HCT116 (cell line): ENCODE measurements around the gene PTPRF. TPM values are rescaled to one million over a fixed set of nuclear protein-coding genes. Genes with fewer than 3 reads are reported as not detected.

ENCODE experiments used
- ATAC-seq: fragments of 200-7000 bp; cut with Tn5 transposase; 2 replicates; pipeline ENCODE4 v1.9.1; 2020; ENCODE audit warnings: mild to moderate bottlenecking, moderate library complexity
- BruUV-seq: library from RNA; stranded (reverse); fragments of 400-500 nt; replicated peaks from 2 replicates; lab custom pipeline; 2021; lab: Mats Ljungman, UMichigan
- CTCF ChIA-PET: fragments of 300-600 bp; sonication (Branson Sonifier 250); formaldehyde crosslinking; loops from one replicate; lab custom pipeline; 2021; ENCODE audit warnings: antibody characterized with exemption; lab: Charles Lee
- POLR2A ChIA-PET: fragments of 300-600, 350-600 bp; sonication (Branson Sonifier 250); formaldehyde crosslinking; loops from one replicate; lab custom pipeline; 2021; ENCODE audit warnings: antibody characterized with exemption; lab: Charles Lee
- RAD21 ChIA-PET, 2 experiments: fragments of 300-600 bp; sonication (Branson Sonifier 250); formaldehyde crosslinking; loops; one replicate each; lab custom pipeline; 2023; ENCODE audit warnings: low total read pairs in 2 of 2; ENCODE audit not compliant: uncharacterized antibody in 2 of 2, unreplicated experiment in 2 of 2, low non-redundant PET in 1 of 2; lab: Charles Lee
- DNase-seq: peaks from one replicate; pipeline ENCODE4 v3.0.0-alpha.2; 2010; ENCODE audit warnings: low read depth, low spot score
- H2AFZ ChIP-seq: fragments of 200-600 bp; shearing (Covaris generic), sonication (generic); 2 replicates; pipeline ENCODE4 v1.6.1; 2017; ENCODE audit warnings: low read depth, mixed run types, mixed read lengths, antibody characterized with exemption, low read length; ENCODE audit not compliant: poor library complexity, severe bottlenecking
- H3K27ac ChIP-seq: 2 replicates; pipeline ENCODE4 v1.5.1; 2012; ENCODE audit warnings: low read depth, low read length
- H3K27me3 ChIP-seq: fragments of 200-600 bp; sonication (generic); 2 replicates; pipeline ENCODE4 v1.6.1; 2016; ENCODE audit warnings: mixed run types, low read length, mixed read lengths; ENCODE audit not compliant: insufficient read depth
- H3K36me3 ChIP-seq, 2 experiments: fragments of 200-500 bp in 1 of 2; fragments of 200-600 bp in 1 of 2; sonication (Bioruptor generic) in 1 of 2; sonication (generic) in 1 of 2; 2 replicates each; pipeline versions ENCODE4 v1.5.1 to v1.6.1; 2014 to 2016; ENCODE audit warnings: low read length in 2 of 2, inconsistent platforms in 1 of 2, mixed read lengths in 1 of 2, mixed run types in 1 of 2; ENCODE audit not compliant: insufficient read depth in 2 of 2, control insufficient read depth in 1 of 2
- H3K4me1 ChIP-seq, 2 experiments: fragments of 200-600 bp in 1 of 2; sonication (generic) in 1 of 2; 2 replicates each; pipeline versions ENCODE4 v1.5.1 to v1.6.1; 2012 to 2017; ENCODE audit warnings: low read length in 2 of 2, inconsistent platforms in 1 of 2, mild to moderate bottlenecking in 1 of 2, mixed read lengths in 1 of 2, mixed run types in 1 of 2, moderate library complexity in 1 of 2; ENCODE audit not compliant: insufficient read depth in 2 of 2, control insufficient read depth in 1 of 2
- H3K4me2 ChIP-seq: fragments of 200-600 bp; sonication (generic); 2 replicates; pipeline ENCODE4 v1.6.1; 2017; ENCODE audit warnings: mixed run types, low read length, mixed read lengths
- H3K4me3 ChIP-seq, 2 experiments: fragments of 200-600 bp in 1 of 2; sonication (generic) in 1 of 2; replicated peaks in 1 of 2; 2 replicates each; pipeline ENCODE4 v1.5.1; 2011 to 2016; ENCODE audit warnings: low read length in 2 of 2, control low read depth in 1 of 2, low read depth in 1 of 2, mild to moderate bottlenecking in 1 of 2, mixed read lengths in 1 of 2, mixed run types in 1 of 2
- H3K79me2 ChIP-seq: fragments of 200-600 bp; sonication (generic); 2 replicates; pipeline ENCODE4 v1.6.1; 2017; ENCODE audit warnings: mild to moderate bottlenecking, mixed run types, low read length, moderate library complexity, mixed read lengths; ENCODE audit not compliant: insufficient read depth
- H3K9ac ChIP-seq: fragments of 200-600 bp; sonication (generic); 2 replicates; pipeline ENCODE4 v1.6.1; 2016; ENCODE audit warnings: low read length, mixed read lengths
- H3K9me2 ChIP-seq: fragments of 200-600 bp; sonication (generic), shearing (Covaris generic); 2 replicates; pipeline ENCODE4 v1.6.1; 2017; ENCODE audit warnings: mixed run types, mild to moderate bottlenecking, moderate library complexity; ENCODE audit not compliant: insufficient read depth
- H3K9me3 ChIP-seq, 2 experiments: fragments of 200-500 bp in 1 of 2; fragments of 200-600 bp in 1 of 2; sonication (Bioruptor generic) in 1 of 2; sonication (generic) in 1 of 2; 2 replicates each; pipeline ENCODE4 v1.6.1; 2014 to 2017; ENCODE audit warnings: low read length in 2 of 2, mixed read lengths in 2 of 2, inconsistent platforms in 1 of 2, low read depth in 1 of 2, mild to moderate bottlenecking in 1 of 2, mixed run types in 1 of 2, moderate library complexity in 1 of 2; ENCODE audit not compliant: control insufficient read depth in 1 of 2, insufficient read depth in 1 of 2
- H4K20me1 ChIP-seq: fragments of 200-600 bp; sonication (generic), shearing (Covaris generic); 2 replicates; pipeline ENCODE4 v1.6.1; 2017; ENCODE audit warnings: mixed run types, mild to moderate bottlenecking, moderate library complexity; ENCODE audit not compliant: insufficient read depth
- EGR1 ChIP-seq: IDR thresholded peaks from 2 replicates; pipeline ENCODE4 v1.6.1; 2012; ENCODE audit warnings: low read depth
- EZH2phosphoT487 ChIP-seq: fragments of 200-600 bp; IDR thresholded peaks from 2 replicates; pipeline ENCODE4 v1.6.1; 2018; ENCODE audit warnings: antibody characterized with exemption, borderline replicate concordance
- TCF7L2 ChIP-seq: IDR thresholded peaks from 2 replicates; pipeline ENCODE4 v1.7.0; 2011; ENCODE audit warnings: borderline replicate concordance, inconsistent platforms; ENCODE audit not compliant: insufficient read depth, insufficient read length; ENCODE audit errors: extremely low read depth
- YY1 ChIP-seq: IDR thresholded peaks from 2 replicates; pipeline ENCODE4 v1.6.1; 2011; ENCODE audit warnings: low read length, low read depth, moderate library complexity, mild to moderate bottlenecking; ENCODE audit not compliant: insufficient replicate concordance; ENCODE audit errors: extremely low read depth
- ZFX ChIP-seq: fragments of 450-650 bp; IDR thresholded peaks from 2 replicates; pipeline ENCODE4 v1.6.1; 2017
- intact Hi-C: fragments of 100-400 bp; cut with micrococcal nuclease; formaldehyde crosslinking; loops from 2 replicates; pipeline ENCODE4 v1.10.0; 2022
- total RNA-seq: library from RNA; stranded (reverse); gene quantifications from one replicate; pipeline ENCODE4 v1.2.1, GENCODE V29; 2021; ENCODE audit not compliant: unreplicated experiment
- TF ChIP-seq, protein P1 (sequence below): IDR thresholded peaks from 2 replicates; pipeline ENCODE4 v1.6.1; 2012

PTPRF gene
- total RNA-seq, 1 experiment from 2014 or later, result 224 TPM

DNA sequence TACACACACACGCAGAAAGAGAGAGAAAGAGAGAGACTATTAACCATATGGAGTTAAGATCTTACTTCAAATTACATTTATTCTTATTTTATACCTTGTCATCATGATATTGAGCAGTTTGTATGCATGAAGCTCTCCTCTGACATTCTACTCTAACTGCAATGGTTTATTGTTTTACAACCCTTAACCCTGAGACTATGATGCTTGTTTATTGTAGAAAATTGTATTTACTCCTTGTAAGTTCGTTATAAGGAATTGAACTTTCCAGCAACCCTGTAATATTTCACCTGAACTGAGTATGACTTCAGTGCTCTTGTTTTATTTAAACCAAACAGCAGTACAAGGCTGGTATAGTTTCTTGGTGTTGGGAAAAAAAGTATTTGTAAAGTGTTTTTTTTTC is 18.6 kb upstream of the PTPRF start:
- H4K20me1 ChIP-seq, result no peaks in the 10 kb centered on the region
- intact Hi-C loops, result no loop called here
- no peak overlapping the region for H3K9ac ChIP-seq
- no peaks in the 10 kb centered on the region for H3K9me2 ChIP-seq
- BruUV-seq, result no TSS peak
- no peaks in the 10 kb centered on the region for H3K27me3 ChIP-seq
- no peaks in the 10 kb centered on the region for H3K36me3 ChIP-seq
- no peak overlapping the region for H3K27ac ChIP-seq
- no peak for ATAC-seq
- H3K4me1 ChIP-seq, result peaks cover 9 to 23% of the 10 kb centered on the region in 2 experiments; a peak in 3 of 4 replicates
- H3K4me2 ChIP-seq, result no peak overlapping the region
- DNase-seq, result no peak
- H3K4me3 ChIP-seq, result no peak overlapping the region
- H2AFZ ChIP-seq, result no peak overlapping the region
- ChIA-PET POLR2A (no interaction called here), CTCF (no interaction called here), RAD21 (no interaction called here)
- no peaks in the 10 kb centered on the region for H3K79me2 ChIP-seq
- no peak for TF ChIP-seq ZFX
- H3K9me3 ChIP-seq, result no peaks in the 10 kb centered on the region

DNA sequence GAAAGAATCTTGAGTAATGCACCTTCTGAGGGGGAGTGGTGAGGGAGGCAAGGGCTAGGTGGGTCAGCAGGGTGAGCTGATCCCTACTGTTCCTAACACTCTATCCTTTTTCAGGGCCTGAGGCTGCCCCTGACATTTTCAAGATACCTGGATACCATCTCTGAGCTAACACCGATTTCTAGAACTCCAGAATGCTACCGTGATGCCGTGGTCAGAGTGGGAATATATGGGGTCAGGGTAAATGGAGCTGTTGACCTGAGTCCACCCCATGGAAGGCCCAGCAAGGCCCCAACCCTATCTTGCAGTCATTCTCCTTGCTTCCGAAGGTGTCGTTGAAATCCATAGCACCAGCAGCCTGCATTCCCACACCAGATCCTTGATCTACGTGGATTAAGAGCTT is 18.0 kb upstream of the PTPRF start:
- H2AFZ ChIP-seq, result no peak overlapping the region
- H3K27ac ChIP-seq, result no peak overlapping the region
- H3K27me3 ChIP-seq, result no peaks in the 10 kb centered on the region
- RAD21 ChIA-PET, result no interaction called here
- H4K20me1 ChIP-seq, result no peaks in the 10 kb centered on the region
- TF ChIP-seq YY1, result no peak
- TF ChIP-seq, protein P1, sequence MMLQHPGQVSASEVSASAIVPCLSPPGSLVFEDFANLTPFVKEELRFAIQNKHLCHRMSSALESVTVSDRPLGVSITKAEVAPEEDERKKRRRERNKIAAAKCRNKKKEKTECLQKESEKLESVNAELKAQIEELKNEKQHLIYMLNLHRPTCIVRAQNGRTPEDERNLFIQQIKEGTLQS, result no peak
- no peak for TF ChIP-seq EGR1
- TF ChIP-seq EZH2phosphoT487, result no peak
- TF ChIP-seq TCF7L2, result no peak
- CTCF ChIA-PET, result no interaction called here
- POLR2A ChIA-PET, result no interaction called here
- H3K4me1 ChIP-seq, result peaks cover 9 to 23% of the 10 kb centered on the region in 2 experiments; a peak in 3 of 4 replicates
- no peaks in the 10 kb centered on the region for H3K36me3 ChIP-seq
- no TSS peak for BruUV-seq
- H3K9me2 ChIP-seq, result no peaks in the 10 kb centered on the region
- H3K4me2 ChIP-seq, result no peak overlapping the region
- no peak overlapping the region for H3K9ac ChIP-seq
- no peak for DNase-seq
- ATAC-seq, result no peak
- intact Hi-C loops, result no loop called here
- H3K9me3 ChIP-seq, result no peaks in the 10 kb centered on the region
- no peaks in the 10 kb centered on the region for H3K79me2 ChIP-seq
- no peak overlapping the region for H3K4me3 ChIP-seq
